ENCODE data around the gene GPATCH1.

DNA sequence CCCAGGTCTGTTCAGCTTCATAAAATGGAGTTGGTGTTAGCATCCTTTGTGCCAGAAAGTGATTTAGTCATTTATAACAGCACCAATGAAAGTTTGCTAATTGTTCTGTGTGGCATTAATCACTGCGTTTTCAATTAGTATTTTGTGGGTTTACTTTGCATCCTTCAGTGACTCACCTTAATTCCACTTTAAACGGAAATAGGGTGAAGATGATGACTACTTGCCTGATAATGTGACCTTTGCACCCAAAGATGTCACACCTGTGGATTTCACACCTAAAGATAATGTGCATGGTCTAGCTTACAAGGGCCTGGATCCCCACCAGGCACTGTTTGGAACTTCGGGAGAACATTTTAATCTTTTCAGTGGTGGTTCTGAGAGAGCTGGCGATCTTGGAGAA, 15.0 kb downstream of the GPATCH1 start:
- TF ChIP-seq, protein P1, sequence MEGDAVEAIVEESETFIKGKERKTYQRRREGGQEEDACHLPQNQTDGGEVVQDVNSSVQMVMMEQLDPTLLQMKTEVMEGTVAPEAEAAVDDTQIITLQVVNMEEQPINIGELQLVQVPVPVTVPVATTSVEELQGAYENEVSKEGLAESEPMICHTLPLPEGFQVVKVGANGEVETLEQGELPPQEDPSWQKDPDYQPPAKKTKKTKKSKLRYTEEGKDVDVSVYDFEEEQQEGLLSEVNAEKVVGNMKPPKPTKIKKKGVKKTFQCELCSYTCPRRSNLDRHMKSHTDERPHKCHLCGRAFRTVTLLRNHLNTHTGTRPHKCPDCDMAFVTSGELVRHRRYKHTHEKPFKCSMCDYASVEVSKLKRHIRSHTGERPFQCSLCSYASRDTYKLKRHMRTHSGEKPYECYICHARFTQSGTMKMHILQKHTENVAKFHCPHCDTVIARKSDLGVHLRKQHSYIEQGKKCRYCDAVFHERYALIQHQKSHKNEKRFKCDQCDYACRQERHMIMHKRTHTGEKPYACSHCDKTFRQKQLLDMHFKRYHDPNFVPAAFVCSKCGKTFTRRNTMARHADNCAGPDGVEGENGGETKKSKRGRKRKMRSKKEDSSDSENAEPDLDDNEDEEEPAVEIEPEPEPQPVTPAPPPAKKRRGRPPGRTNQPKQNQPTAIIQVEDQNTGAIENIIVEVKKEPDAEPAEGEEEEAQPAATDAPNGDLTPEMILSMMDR (IDR thresholded peaks at IDR 0.05; ENCODE audit: low read depth, low read length): no peak
- TF ChIP-seq, protein P2, sequence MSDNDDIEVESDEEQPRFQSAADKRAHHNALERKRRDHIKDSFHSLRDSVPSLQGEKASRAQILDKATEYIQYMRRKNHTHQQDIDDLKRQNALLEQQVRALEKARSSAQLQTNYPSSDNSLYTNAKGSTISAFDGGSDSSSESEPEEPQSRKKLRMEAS (IDR thresholded peaks at IDR 0.05; ENCODE audit: low read depth, low read length): no peak
- TF ChIP-seq POLR2A (IDR thresholded peaks at IDR 0.05; ENCODE audit: extremely low read depth, insufficient read length): no peak

All from NB4 (cell line).